GM12891 (cell line): ENCODE results near the gene TMEM263.

Experiments
- POLR2A ChIP-seq: IDR thresholded peaks from 2 replicates; pipeline ENCODE4 v1.6.1; 2011; ENCODE audit warnings: low read depth, low read length, control low read depth
- POLR2AphosphoS5 ChIP-seq: IDR thresholded peaks from 2 replicates; pipeline ENCODE4 v1.6.1; 2011; ENCODE audit warnings: low read depth, low read length, control low read depth

GRCh38 chr12:106976668-106977067 is 21.0 kb downstream of the TMEM263 start:
- TF ChIP-seq POLR2AphosphoS5: no peak
- no peak for TF ChIP-seq POLR2A
